Measurements from ENCODE around the gene PIWIL4. TPM values are rescaled to one million over a fixed set of nuclear protein-coding genes. Genes with fewer than 3 reads are reported as not detected.

The PIWIL4 gene
- polyA plus RNA-seq, 1 donor from 2014 or later: 1.3 TPM

DNA sequence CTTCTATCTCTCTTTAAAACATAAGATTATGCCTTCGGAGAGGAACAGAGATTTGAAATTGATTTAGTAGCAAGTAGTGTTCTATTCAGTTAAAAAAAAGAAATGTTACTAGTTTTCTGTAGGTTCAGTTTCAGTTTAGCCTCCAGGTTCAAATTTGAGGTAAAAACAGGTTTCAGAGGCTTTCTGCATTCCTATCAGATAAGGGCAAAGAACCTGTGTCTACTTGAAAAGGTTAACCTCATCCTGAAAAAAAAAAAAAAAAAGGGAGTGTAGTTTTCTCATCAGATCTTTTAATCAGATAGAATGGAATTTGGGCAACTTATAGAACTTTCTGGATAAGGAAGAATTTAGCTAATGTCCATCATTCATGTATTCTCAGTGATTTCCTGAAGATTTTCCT, 42.8 kb upstream of the PIWIL4 start:
- Histone ChIP-seq H3K9me3 (ENCODE audit: low read length) (no peaks in the 10 kb centered on the region), H4K20me1 (ENCODE audit: insufficient read depth) (no peaks in the 10 kb centered on the region), H3K4me2 (ENCODE audit: low read length) (no peak overlapping the region), H3K36me3 (ENCODE audit: insufficient read depth, low read length) (no peaks in the 10 kb centered on the region), H3K27me3 (ENCODE audit: insufficient read depth, low read depth, low read length) (no peaks in the 10 kb centered on the region), H3K9me2 (ENCODE audit: insufficient read depth, low read length) (no peaks in the 10 kb centered on the region), H3F3A (ENCODE audit: insufficient read depth, low read length, poor library complexity, severe bottlenecking) (no peaks in the 10 kb centered on the region), H3K79me2 (replicated peaks; ENCODE audit: insufficient read depth, low read length) (no peaks in the 10 kb centered on the region), H3K4me3 (ENCODE audit: low read length) (no peak overlapping the region), H3K27ac (ENCODE audit: low read length) (no peak overlapping the region), H3K9ac (ENCODE audit: low read length) (no peak overlapping the region), H2AFZ (ENCODE audit: low read depth, low read length) (no peak overlapping the region)
- TF ChIP-seq POLR2AphosphoS5 (IDR thresholded peaks at IDR 0.05): no peak
- TF ChIP-seq MXI1 (conservative IDR thresholded peaks at IDR 0.05; ENCODE audit: poor library complexity, severe bottlenecking): no peak
- no peak for TF ChIP-seq EP300 (conservative IDR thresholded peaks at IDR 0.05; ENCODE audit: poor library complexity, severe bottlenecking)
- TF ChIP-seq, protein P1, sequence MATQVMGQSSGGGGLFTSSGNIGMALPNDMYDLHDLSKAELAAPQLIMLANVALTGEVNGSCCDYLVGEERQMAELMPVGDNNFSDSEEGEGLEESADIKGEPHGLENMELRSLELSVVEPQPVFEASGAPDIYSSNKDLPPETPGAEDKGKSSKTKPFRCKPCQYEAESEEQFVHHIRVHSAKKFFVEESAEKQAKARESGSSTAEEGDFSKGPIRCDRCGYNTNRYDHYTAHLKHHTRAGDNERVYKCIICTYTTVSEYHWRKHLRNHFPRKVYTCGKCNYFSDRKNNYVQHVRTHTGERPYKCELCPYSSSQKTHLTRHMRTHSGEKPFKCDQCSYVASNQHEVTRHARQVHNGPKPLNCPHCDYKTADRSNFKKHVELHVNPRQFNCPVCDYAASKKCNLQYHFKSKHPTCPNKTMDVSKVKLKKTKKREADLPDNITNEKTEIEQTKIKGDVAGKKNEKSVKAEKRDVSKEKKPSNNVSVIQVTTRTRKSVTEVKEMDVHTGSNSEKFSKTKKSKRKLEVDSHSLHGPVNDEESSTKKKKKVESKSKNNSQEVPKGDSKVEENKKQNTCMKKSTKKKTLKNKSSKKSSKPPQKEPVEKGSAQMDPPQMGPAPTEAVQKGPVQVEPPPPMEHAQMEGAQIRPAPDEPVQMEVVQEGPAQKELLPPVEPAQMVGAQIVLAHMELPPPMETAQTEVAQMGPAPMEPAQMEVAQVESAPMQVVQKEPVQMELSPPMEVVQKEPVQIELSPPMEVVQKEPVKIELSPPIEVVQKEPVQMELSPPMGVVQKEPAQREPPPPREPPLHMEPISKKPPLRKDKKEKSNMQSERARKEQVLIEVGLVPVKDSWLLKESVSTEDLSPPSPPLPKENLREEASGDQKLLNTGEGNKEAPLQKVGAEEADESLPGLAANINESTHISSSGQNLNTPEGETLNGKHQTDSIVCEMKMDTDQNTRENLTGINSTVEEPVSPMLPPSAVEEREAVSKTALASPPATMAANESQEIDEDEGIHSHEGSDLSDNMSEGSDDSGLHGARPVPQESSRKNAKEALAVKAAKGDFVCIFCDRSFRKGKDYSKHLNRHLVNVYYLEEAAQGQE (IDR thresholded peaks at IDR 0.05; ENCODE audit: borderline replicate concordance): no peak
- TF ChIP-seq, protein P2, sequence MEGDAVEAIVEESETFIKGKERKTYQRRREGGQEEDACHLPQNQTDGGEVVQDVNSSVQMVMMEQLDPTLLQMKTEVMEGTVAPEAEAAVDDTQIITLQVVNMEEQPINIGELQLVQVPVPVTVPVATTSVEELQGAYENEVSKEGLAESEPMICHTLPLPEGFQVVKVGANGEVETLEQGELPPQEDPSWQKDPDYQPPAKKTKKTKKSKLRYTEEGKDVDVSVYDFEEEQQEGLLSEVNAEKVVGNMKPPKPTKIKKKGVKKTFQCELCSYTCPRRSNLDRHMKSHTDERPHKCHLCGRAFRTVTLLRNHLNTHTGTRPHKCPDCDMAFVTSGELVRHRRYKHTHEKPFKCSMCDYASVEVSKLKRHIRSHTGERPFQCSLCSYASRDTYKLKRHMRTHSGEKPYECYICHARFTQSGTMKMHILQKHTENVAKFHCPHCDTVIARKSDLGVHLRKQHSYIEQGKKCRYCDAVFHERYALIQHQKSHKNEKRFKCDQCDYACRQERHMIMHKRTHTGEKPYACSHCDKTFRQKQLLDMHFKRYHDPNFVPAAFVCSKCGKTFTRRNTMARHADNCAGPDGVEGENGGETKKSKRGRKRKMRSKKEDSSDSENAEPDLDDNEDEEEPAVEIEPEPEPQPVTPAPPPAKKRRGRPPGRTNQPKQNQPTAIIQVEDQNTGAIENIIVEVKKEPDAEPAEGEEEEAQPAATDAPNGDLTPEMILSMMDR (IDR thresholded peaks at IDR 0.05; ENCODE audit: poor library complexity, severe bottlenecking): no peak
- no peak for TF ChIP-seq SMC3 (conservative IDR thresholded peaks at IDR 0.05; ENCODE audit: poor library complexity)
- no peak for TF ChIP-seq TAF1 (IDR thresholded peaks at IDR 0.05; ENCODE audit: low read depth)
- no peak for TF ChIP-seq RAD21 (conservative IDR thresholded peaks at IDR 0.05)
- no peak for TF ChIP-seq EZH2 (IDR thresholded peaks at IDR 0.05; ENCODE audit: borderline replicate concordance, insufficient read depth, low read length, poor library complexity, severe bottlenecking)

DNA sequence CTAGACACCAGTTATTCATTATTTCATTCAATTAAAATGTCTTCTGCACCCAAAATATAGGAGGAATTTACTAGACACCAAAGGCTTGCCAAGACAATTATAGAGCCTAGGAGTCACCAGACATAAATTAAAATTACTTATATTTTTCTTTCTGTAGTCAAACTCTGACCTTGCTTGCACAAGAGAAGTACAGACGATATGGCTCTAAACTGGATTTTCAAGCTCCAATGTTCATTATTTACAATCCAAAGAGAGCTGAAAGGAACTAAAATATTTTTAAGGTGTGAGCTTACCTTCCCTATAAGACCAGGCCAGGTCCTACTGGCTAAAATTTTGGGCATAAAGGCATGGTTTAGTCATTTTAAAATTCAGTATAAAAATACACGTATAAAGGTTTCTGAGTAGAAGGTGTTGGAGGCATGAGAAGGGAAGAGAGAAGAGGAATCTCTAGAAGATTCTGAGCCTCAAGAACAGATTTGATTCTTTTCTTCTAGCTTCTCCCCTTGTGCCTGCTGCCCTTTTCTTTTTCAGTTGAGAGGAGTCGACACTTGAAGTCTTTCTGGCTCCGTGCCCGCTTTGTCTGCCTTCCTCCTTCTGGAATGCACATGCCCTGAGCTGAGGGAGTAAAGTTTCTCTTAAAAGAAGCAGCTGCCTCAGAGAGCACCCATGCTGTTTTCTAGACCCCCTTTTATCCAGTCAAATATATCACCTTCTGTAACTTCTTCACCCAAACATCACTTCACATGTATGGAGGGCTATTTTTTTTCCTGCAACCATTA, 41.4 kb upstream of the PIWIL4 start:
- Histone ChIP-seq H4K20me1 (ENCODE audit: insufficient read depth) (no peaks in the 10 kb centered on the region), H3K9me3 (ENCODE audit: low read length) (no peaks in the 10 kb centered on the region), H3K9me2 (ENCODE audit: insufficient read depth, low read length) (no peaks in the 10 kb centered on the region), H3K79me2 (replicated peaks; ENCODE audit: insufficient read depth, low read length) (no peaks in the 10 kb centered on the region), H3K27me3 (ENCODE audit: insufficient read depth, low read depth, low read length) (no peaks in the 10 kb centered on the region), H2AFZ (ENCODE audit: low read depth, low read length) (no peak overlapping the region), H3F3A (ENCODE audit: insufficient read depth, low read length, poor library complexity, severe bottlenecking) (no peaks in the 10 kb centered on the region), H3K4me3 (ENCODE audit: low read length) (no peak overlapping the region), H3K4me2 (ENCODE audit: low read length) (no peak overlapping the region), H3K27ac (ENCODE audit: low read length) (no peak overlapping the region), H3K9ac (ENCODE audit: low read length) (no peak overlapping the region), H3K36me3 (ENCODE audit: insufficient read depth, low read length) (no peaks in the 10 kb centered on the region)
- TF ChIP-seq EP300 (conservative IDR thresholded peaks at IDR 0.05; ENCODE audit: poor library complexity, severe bottlenecking): no peak
- no peak for TF ChIP-seq EZH2 (IDR thresholded peaks at IDR 0.05; ENCODE audit: borderline replicate concordance, insufficient read depth, low read length, poor library complexity, severe bottlenecking)
- no peak for TF ChIP-seq SMC3 (conservative IDR thresholded peaks at IDR 0.05; ENCODE audit: poor library complexity)
- TF ChIP-seq TAF1 (IDR thresholded peaks at IDR 0.05; ENCODE audit: low read depth): no peak
- TF ChIP-seq, protein P2 (IDR thresholded peaks at IDR 0.05; ENCODE audit: poor library complexity, severe bottlenecking): no peak
- TF ChIP-seq RAD21 (conservative IDR thresholded peaks at IDR 0.05): no peak
- TF ChIP-seq MXI1 (conservative IDR thresholded peaks at IDR 0.05; ENCODE audit: poor library complexity, severe bottlenecking): no peak
- TF ChIP-seq POLR2AphosphoS5 (IDR thresholded peaks at IDR 0.05): no peak
